ENCODE results near the gene TMUB2.
A peak's percentile ranks its signal among the peaks of the same experiment; 100 is the strongest.
"Not testable (repeated sequence)": the region's sequence is repeated elsewhere in the genome, so short reads cannot be mapped to it uniquely, and the experiment has no call there.

TMUB2 gene

GRCh38 chr17:44219616-44220212, 32.9 kb downstream of the TMUB2 start, which contains the start of gene UBTF:
TSS of gene UBTF (minus strand) at chr17:44219675. CDS start at chr17:44218229, 1,446 bp downstream.
- peak; percentile 69 for DNase-seq (ENCODE audit: low read depth)

GRCh38 chr17:44220213-44221083, 33.7 kb downstream of the TMUB2 start:
- DNase-seq (ENCODE audit: low read depth), result peak; percentile 62

- peak; percentile 88 for DNase-seq (ENCODE audit: low read depth)
These were observed 34.5 kb downstream of the TMUB2 start for GRCh38 chr17:44221084-44221861.

- no peak for DNase-seq (ENCODE audit: low read depth)
These were observed 35.0 kb downstream of the TMUB2 start for GRCh38 chr17:44221862-44222111.

- peak; percentile 75 for DNase-seq (ENCODE audit: low read depth)
These were observed 35.5 kb downstream of the TMUB2 start for GRCh38 chr17:44222112-44222869.

- no peak for DNase-seq (ENCODE audit: low read depth)
These were observed 36.8 kb downstream of the TMUB2 start for GRCh38 chr17:44223541-44224071.

- no peak for DNase-seq (ENCODE audit: low read depth)
These were observed 42.3 kb downstream of the TMUB2 start for GRCh38 chr17:44229090-44229489.

GRCh38 chr17:44230140-44230539, 43.4 kb downstream of the TMUB2 start:
- DNase-seq (ENCODE audit: low read depth), result no peak

- no peak for DNase-seq (ENCODE audit: low read depth)
These were observed 45.3 kb downstream of the TMUB2 start for GRCh38 chr17:44232061-44232460.

GRCh38 chr17:44233582-44233981, 46.8 kb downstream of the TMUB2 start:
- DNase-seq (ENCODE audit: low read depth), result peak; percentile 44

GRCh38 chr17:44235583-44235936, 48.8 kb downstream of the TMUB2 start:
- DNase-seq (ENCODE audit: low read depth), result peak; percentile 82

GRCh38 chr17:44236444-44236991, 49.7 kb downstream of the TMUB2 start:
- no peak for DNase-seq (ENCODE audit: low read depth)

- not testable (repeated sequence) for DNase-seq (ENCODE audit: low read depth)
These were observed 51.1 kb downstream of the TMUB2 start for GRCh38 chr17:44237886-44238285.

- DNase-seq (ENCODE audit: low read depth), result no peak
These were observed 54.4 kb downstream of the TMUB2 start for GRCh38 chr17:44241106-44241624.
